Smooth muscle cell (in vitro differentiated cells): ENCODE results near the gene NKX2-1. TPM values are rescaled to one million over a fixed set of nuclear protein-coding genes. Genes with fewer than 3 reads are reported as not detected.

Source experiments
- DNase-seq: peaks from one replicate; lab custom pipeline; 2025; ENCODE audit not compliant: unreplicated experiment; lab: John Stamatoyannopoulos, UW
- H2AFZ ChIP-seq: fragments of 200-600 bp; sonication (generic); 2 replicates; pipeline ENCODE4 v1.6.0; 2016; ENCODE audit warnings: antibody characterized with exemption, low read depth, mild to moderate bottlenecking
- H3F3A ChIP-seq: fragments of 200-600 bp; sonication (generic); 2 replicates; pipeline ENCODE4 v1.6.0; 2017; ENCODE audit warnings: antibody characterized with exemption, low read depth
- H3K27ac ChIP-seq: fragments of 200-600 bp; sonication (generic); 2 replicates; pipeline ENCODE4 v1.5.1; 2016; ENCODE audit warnings: low read depth, mild to moderate bottlenecking
- H3K27me3 ChIP-seq: fragments of 200-600 bp; sonication (generic); 2 replicates; pipeline ENCODE4 v1.6.1; 2016; ENCODE audit warnings: low read depth, mild to moderate bottlenecking
- H3K36me3 ChIP-seq: fragments of 200-600 bp; sonication (generic); 2 replicates; pipeline ENCODE4 v1.5.1; 2016; ENCODE audit warnings: low read depth
- H3K4me1 ChIP-seq: fragments of 200-600 bp; sonication (generic); 2 replicates; pipeline ENCODE4 v1.5.1; 2016; ENCODE audit warnings: low read depth
- H3K4me2 ChIP-seq: fragments of 200-600 bp; sonication (generic); 2 replicates; pipeline ENCODE4 v1.6.0; 2016; ENCODE audit warnings: mild to moderate bottlenecking
- H3K4me3 ChIP-seq: fragments of 200-600 bp; sonication (generic); 2 replicates; pipeline ENCODE4 v1.5.1; 2016; ENCODE audit warnings: mild to moderate bottlenecking
- H3K79me2 ChIP-seq: fragments of 200-600 bp; sonication (generic); 2 replicates; pipeline ENCODE4 v1.6.0; 2016; ENCODE audit warnings: low read depth, mild to moderate bottlenecking
- H3K9ac ChIP-seq: fragments of 200-600 bp; sonication (generic); 2 replicates; pipeline ENCODE4 v1.6.0; 2016; ENCODE audit warnings: low read depth
- H3K9me3 ChIP-seq: fragments of 200-600 bp; sonication (generic); replicated peaks from 2 replicates; pipeline ENCODE4 v1.5.1; 2016; ENCODE audit warnings: low read depth
- H4K20me1 ChIP-seq: fragments of 200-600 bp; sonication (generic); 2 replicates; pipeline ENCODE4 v1.6.0; 2016; ENCODE audit warnings: low read depth
- CTCF ChIP-seq: fragments of 200-600 bp; sonication (generic); IDR thresholded peaks from 2 replicates; pipeline ENCODE4 v1.5.1; 2017; ENCODE audit warnings: borderline replicate concordance, mild to moderate bottlenecking, antibody characterized with exemption; ENCODE audit not compliant: insufficient read depth, poor library complexity, severe bottlenecking
- WGBS: methylation state at CpG from one replicate; pipeline ENCODE4 v1.1.7; 2016; ENCODE audit warnings: low lambda C conversion rate; 5-methylcytosine and 5-hydroxymethylcytosine counted together
- polyA plus RNA-seq: library from polyadenylated mRNA; unstranded; fragments of >200 nt; fragmentation: Nextera tagmentation; extraction: Ambion mirVana; gene quantifications from 2 replicates; pipeline ENCODE4 v1.2.1, GENCODE V29; 2016
- total RNA-seq: library from RNA; depleted of rRNA; stranded (reverse); fragments of >200 nt; gene quantifications from 2 replicates; pipeline ENCODE4 v1.2.3, GENCODE V29; 2014

Gene NKX2-1
- total and polyA plus RNA-seq, 2 experiments from 2014 or later = not detected

- no peak overlapping the region for H3K4me2 ChIP-seq
- no peaks in the 10 kb centered on the region for H3F3A ChIP-seq
- no peaks in the 10 kb centered on the region for H3K9me3 ChIP-seq
- no peak overlapping the region for H3K4me3 ChIP-seq
- H3K9ac ChIP-seq = no peak overlapping the region
- TF ChIP-seq CTCF = no peak
- H3K36me3 ChIP-seq = no peaks in the 10 kb centered on the region
- no peaks in the 10 kb centered on the region for H4K20me1 ChIP-seq
- H3K27me3 ChIP-seq = peaks cover 97% of the 10 kb centered on the region
- no peak overlapping the region for H2AFZ ChIP-seq
- no peak for DNase-seq
- H3K27ac ChIP-seq = no peak overlapping the region
- peaks cover 3% of the 10 kb centered on the region for H3K4me1 ChIP-seq
- H3K79me2 ChIP-seq = no peaks in the 10 kb centered on the region
Observed at GRCh38 chr14:36529062-36529461, 9.0 kb upstream of the NKX2-1 start.

DNA sequence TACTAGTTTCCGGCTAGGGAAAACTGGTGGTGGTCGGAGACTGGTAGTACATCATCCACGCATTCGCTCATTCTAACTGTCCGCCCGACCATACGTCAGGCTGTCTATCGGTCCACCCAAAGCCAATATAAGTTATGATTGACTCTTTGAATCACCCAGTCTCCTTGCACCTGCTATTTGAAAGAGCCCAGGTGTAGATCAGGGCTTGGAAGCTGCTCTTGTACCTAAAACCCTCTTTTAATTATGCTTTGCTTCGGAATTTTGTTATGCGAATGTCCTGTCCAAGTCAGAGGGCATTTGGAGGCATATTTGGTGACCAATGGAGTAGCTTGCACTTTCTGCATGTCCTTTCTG, 5.7 kb upstream of the NKX2-1 start:
- Histone ChIP-seq H3K4me2 (no peak overlapping the region), H3K36me3 (no peaks in the 10 kb centered on the region), H3K27me3 (peaks cover 100% of the 10 kb centered on the region), H3K4me1 (peaks cover 9% of the 10 kb centered on the region), H2AFZ (no peak overlapping the region), H3K9ac (no peak overlapping the region), H3K9me3 (no peaks in the 10 kb centered on the region), H4K20me1 (no peaks in the 10 kb centered on the region), H3F3A (no peaks in the 10 kb centered on the region), H3K79me2 (no peaks in the 10 kb centered on the region), H3K27ac (no peak overlapping the region), H3K4me3 (no peak overlapping the region)
- WGBS = 18% methylated on average over 10 of the region's 10 CpGs
- no peak for TF ChIP-seq CTCF
- DNase-seq = no peak

- Histone ChIP-seq H3K27ac (no peak overlapping the region), H3K4me3 (no peak overlapping the region), H2AFZ (no peak overlapping the region), H3K9me3 (no peaks in the 10 kb centered on the region), H3K4me1 (peaks cover 13% of the 10 kb centered on the region), H4K20me1 (no peaks in the 10 kb centered on the region), H3K27me3 (peaks cover 100% of the 10 kb centered on the region), H3K9ac (no peak overlapping the region), H3F3A (no peaks in the 10 kb centered on the region), H3K79me2 (no peaks in the 10 kb centered on the region), H3K4me2 (no peak overlapping the region), H3K36me3 (no peaks in the 10 kb centered on the region)
- TF ChIP-seq CTCF = peak; percentile 49
- WGBS = 3% methylated on average over 54 of the region's 54 CpGs
- DNase-seq = no peak
Observed at GRCh38 chr14:36524874-36525745, 5.1 kb upstream of the NKX2-1 start.
